Lower leg skin (tissue), 4 donors: ENCODE results near the gene KREMEN1. TPM values are rescaled to one million over a fixed set of nuclear protein-coding genes. Genes with fewer than 3 reads are reported as not detected.

Source experiments
- DNase-seq, 2 donors: peaks; one replicate each; pipeline ENCODE4 v3.0.0-alpha.2; 2019; ENCODE audit warnings: low spot score in 2 of 2
- H3K4me3 ChIP-seq: fragments of 200-600 bp; sonication (generic); 2 replicates; pipeline ENCODE4 v1.5.1; 2017; ENCODE audit warnings: mild to moderate bottlenecking, low read depth; ENCODE audit not compliant: poor library complexity, severe bottlenecking
- CTCF ChIP-seq, 3 donors: fragments of 450-650 bp; IDR thresholded peaks; one replicate each; pipeline ENCODE4 v1.5.1; 2016; ENCODE audit warnings: antibody characterized with exemption in 3 of 3, mild to moderate bottlenecking in 3 of 3, moderate library complexity in 2 of 3
- POLR2A ChIP-seq, 2 donors: fragments of 450-650 bp; IDR thresholded peaks; one replicate each; pipeline ENCODE4 v1.6.1; 2016 to 2017; ENCODE audit warnings: antibody characterized with exemption in 2 of 2, mild to moderate bottlenecking in 1 of 2, moderate library complexity in 1 of 2
- whole genome bisulfite sequencing, 2 donors: methylation state at CpG; one replicate each; pipeline ENCODE4 v1.1.5; 2018; 5-methylcytosine and 5-hydroxymethylcytosine counted together
- intact Hi-C: fragments of 100-400 bp; cut with DNase I; formaldehyde crosslinking; loops from one replicate; pipeline ENCODE4 v1.15.0; 2023; ENCODE audit warnings: low total_unique reads
- total RNA-seq, 4 donors: library from RNA; depleted of rRNA; stranded (reverse); fragments of >200 nt; gene quantifications; one replicate each; pipeline ENCODE4 v1.1.0, GENCODE V29; 2016

The KREMEN1 gene
- total RNA-seq, 4 donors from 2014 or later: 28.8 to 52.0 (median 48.0) TPM

GRCh38 chr22:29205594-29206371, 132.9 kb downstream of the KREMEN1 start, which contains the start of gene EMID1:
Gene EMID1, plus strand, starts transcription at chr22:29205896. Its CDS starts 143 bp downstream, at chr22:29206039.
- DNase-seq: no peak
- H3K4me3 ChIP-seq: peak within 1 kb of the TSS; percentile 31
- 3 to 10% methylated on average over 13 to 24 of the region's 90 CpGs for WGBS, 2 donors
- TF ChIP-seq POLR2A (IDR thresholded peaks at IDR 0.05): no peak
- TF ChIP-seq CTCF (IDR thresholded peaks at IDR 0.05): no peak
- intact Hi-C loops: no loop called here

GRCh38 chr22:29206372-29207242, 133.8 kb downstream of the KREMEN1 start:
- no peak for DNase-seq
- intact Hi-C loops: no loop called here
- 54 to 63% methylated on average over 19 of the region's 19 CpGs for WGBS, 2 donors
- TF ChIP-seq CTCF (IDR thresholded peaks at IDR 0.05) (no peak), POLR2A (IDR thresholded peaks at IDR 0.05) (no peak)
- peak overlapping the region; percentile 31 for H3K4me3 ChIP-seq

- WGBS, 2 donors: 83 to 90% methylated on average over 5 of the region's 5 CpGs
These were observed 134.4 kb downstream of the KREMEN1 start for GRCh38 chr22:29207243-29207550.

GRCh38 chr22:29207562-29208501, 135.0 kb downstream of the KREMEN1 start:
- TF ChIP-seq CTCF (IDR thresholded peaks at IDR 0.05) (no peak), POLR2A (IDR thresholded peaks at IDR 0.05) (no peak)
- 66 to 67% methylated on average over 11 of the region's 11 CpGs for WGBS, 2 donors
- intact Hi-C loops: no loop called here
- no peak overlapping the region for H3K4me3 ChIP-seq
- DNase-seq: no peak

More at GRCh38 chr22:29207243-29207550, 134.4 kb downstream of the KREMEN1 start:
- intact Hi-C loops: no loop called here
- H3K4me3 ChIP-seq: no peak overlapping the region
- no peak for DNase-seq
- TF ChIP-seq POLR2A (IDR thresholded peaks at IDR 0.05) (no peak), CTCF (IDR thresholded peaks at IDR 0.05) (no peak)

GRCh38 chr22:29208502-29208862, 135.6 kb downstream of the KREMEN1 start:
- 88 to 89% methylated on average over 4 of the region's 4 CpGs for WGBS, 2 donors
- intact Hi-C loops: no loop called here
- no peak for TF ChIP-seq CTCF (IDR thresholded peaks at IDR 0.05)
- TF ChIP-seq POLR2A (IDR thresholded peaks at IDR 0.05): no peak
- H3K4me3 ChIP-seq: no peak overlapping the region
- no peak for DNase-seq
